HG03280 (cell line): ENCODE results near the gene REPS2.
"Not testable (repeated sequence)": the region's sequence is repeated elsewhere in the genome, so short reads cannot be mapped to it uniquely, and the experiment has no call there.

Experiments used
- ATAC-seq: cut with Tn5 transposase; IDR thresholded peaks from one replicate; pipeline ENCODE4 v1.9.1; 2021; ENCODE audit warnings: mild to moderate bottlenecking, moderate library complexity; ENCODE audit not compliant: unreplicated experiment

The REPS2 gene

DNA sequence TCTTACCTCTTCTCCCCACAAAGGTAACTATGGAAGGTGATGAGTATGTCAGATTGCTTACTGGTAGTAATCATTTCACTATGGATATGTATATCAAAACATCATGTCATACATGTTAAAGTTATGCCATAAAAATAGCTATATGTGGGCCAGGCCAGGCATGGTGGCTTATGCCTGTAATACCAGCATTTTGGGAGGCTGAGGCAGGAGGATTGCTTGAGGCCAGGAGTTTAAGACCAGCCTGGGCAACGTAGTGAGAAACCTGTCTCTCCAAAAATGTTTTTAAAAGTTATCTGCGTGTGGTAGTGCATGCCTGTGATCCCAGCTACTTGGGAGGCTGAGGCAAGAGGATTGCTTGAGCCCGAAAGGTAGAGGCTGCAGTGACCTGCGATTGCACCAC, 16.2 kb downstream of the REPS2 start:
- ATAC-seq = not testable (repeated sequence)

- no peak for ATAC-seq
Measured at GRCh38 chrX:16963216-16963615, 16.8 kb downstream of the REPS2 start.

GRCh38 chrX:16964976-16965375, 18.5 kb downstream of the REPS2 start:
- not testable (repeated sequence) for ATAC-seq

GRCh38 chrX:16966752-16967448, 20.4 kb downstream of the REPS2 start:
- ATAC-seq = no peak

- ATAC-seq = not testable (repeated sequence)
Measured at GRCh38 chrX:16968753-16969152, 22.3 kb downstream of the REPS2 start.

DNA sequence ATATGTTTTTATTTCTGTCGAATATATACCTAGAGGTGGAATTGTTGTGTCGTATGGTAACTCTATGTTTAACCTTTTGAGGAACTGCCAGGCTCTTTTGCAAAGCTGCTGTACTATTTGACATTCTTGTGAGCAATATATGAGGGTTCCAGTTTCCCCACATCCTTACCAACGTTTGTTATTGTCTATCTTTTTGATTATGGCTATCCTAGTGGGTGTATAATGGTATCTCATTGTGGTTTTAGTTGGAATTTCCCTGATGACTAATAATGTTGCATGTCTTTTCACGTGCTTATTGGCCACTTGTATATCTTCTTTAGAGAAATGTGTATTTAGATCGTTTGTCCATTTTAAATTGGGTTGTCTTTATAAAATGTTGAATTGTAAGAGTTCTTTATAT, 24.5 kb downstream of the REPS2 start:
- no peak for ATAC-seq

GRCh38 chrX:16971694-16972093, 25.2 kb downstream of the REPS2 start:
- no peak for ATAC-seq

GRCh38 chrX:16975233-16975632, 28.8 kb downstream of the REPS2 start:
- no peak for ATAC-seq

- no peak for ATAC-seq
Measured at GRCh38 chrX:16977771-16978170, 31.3 kb downstream of the REPS2 start.

GRCh38 chrX:16978193-16978984, 31.9 kb downstream of the REPS2 start:
- no peak for ATAC-seq

DNA sequence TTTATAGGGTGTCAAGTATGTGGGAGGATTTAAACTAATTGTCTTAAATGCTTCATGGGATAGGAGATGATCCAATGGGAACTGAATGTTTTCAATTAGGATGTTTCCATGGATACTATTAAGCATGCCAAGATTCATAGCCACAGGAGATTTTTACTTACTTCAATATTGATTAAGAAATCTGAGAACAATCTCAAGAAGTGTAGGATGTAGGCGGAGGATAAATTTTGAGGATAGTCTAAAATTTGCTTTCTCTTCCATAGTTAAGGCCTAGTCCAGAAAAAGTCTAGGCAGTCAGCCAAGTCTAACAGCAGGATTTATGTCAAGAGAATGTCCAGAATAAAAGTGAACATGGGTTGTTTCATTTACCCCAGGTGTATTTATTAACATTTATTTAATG, 32.8 kb downstream of the REPS2 start:
- no peak for ATAC-seq

GRCh38 chrX:16981209-16981608, 34.8 kb downstream of the REPS2 start:
- ATAC-seq = no peak

DNA sequence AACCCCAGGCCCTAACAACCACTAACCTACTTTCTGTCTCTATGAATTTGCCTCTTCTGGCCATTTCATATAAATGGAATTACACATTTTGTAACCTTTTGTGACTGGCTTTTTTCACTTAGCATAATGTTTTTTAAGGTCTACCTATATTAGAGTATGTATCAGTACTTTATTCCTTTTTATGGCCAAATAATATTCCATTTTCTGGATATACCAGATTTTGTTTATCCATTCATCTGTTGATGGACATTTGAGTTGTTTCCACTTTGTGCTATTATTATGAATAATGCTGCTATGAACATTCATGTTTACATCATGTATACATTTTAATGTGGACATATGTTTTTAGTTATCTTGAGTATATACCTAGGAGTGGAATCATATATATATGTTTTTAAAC, 35.5 kb downstream of the REPS2 start:
- no peak for ATAC-seq

- ATAC-seq = no peak
Measured at GRCh38 chrX:16983051-16983450, 36.6 kb downstream of the REPS2 start.

DNA sequence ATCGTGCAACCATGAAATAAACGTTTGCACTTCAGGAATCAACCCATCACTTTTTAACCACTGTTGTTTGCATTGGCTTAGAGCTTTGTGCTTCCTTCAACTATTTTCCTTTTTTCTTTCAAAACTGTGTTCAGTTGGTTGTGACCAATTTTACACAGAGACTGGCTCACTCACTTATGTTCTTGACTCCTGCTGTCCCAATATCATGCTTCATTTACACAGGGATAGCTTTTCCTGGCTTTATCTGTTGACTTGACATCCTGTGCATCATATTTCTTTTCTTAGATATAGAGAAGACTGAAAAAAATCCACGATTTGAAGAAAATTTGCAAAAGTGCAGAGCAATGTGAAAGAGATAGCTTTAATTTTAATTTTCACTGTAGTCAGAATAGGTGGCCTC, 38.8 kb downstream of the REPS2 start:
- ATAC-seq = no peak

- ATAC-seq = no peak
Measured at GRCh38 chrX:16986169-16986568, 39.7 kb downstream of the REPS2 start.

DNA sequence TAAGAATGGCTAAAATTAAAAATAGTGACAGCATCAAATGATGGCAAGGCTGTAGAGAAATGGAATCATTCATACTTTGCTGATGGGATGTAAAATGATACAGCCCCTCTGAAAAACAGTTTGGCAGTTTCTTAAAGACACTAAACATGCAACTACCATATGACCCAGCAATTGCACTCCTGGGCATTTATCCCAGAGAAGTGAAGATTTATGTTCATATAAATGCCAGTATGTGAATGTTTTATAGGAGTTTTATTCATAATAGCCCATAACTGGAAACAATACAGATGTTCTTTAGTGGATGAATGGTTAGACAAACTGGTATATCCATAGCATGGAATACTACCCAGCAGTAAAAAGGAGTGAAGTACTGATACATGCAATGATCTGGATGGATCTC, 43.3 kb downstream of the REPS2 start:
- no peak for ATAC-seq

DNA sequence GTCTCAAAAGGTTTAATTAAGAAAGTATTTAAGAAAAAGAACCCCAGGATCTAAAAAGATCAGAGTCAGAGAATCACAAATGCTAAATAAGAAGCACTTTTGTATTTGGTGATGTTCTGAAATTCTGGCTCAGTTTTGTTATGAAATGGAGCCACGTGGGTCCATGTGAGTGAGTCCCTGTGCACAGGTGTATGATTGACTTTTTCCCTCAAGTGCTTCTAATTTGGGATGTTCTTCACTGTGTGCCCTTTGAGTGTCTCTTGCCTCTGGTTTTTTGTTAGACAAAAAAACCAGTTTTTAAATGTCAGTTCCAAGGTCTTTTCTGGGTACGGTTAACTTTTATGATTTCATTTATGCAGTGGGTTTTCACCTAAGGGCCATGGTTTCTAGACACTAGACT, 44.4 kb downstream of the REPS2 start:
- ATAC-seq = no peak

DNA sequence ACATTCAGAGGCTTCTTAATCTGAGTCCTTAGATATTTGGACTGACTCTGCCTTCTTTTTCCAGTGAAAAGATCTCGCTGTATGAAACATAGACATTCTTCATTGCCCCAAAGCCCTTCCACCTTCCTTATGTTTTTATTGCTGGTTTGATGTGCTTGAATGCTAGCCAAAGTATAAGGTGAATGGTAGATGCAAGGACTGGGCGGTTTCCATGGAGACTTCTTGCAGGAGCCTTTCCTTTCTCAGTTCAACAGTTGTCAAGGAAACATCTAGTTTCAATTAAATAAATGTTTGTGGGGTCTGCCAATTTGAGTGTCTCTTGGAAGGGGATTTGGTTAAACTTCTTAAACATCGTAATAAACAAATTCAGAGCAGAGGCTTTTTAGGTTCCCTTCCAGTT, 46.0 kb downstream of the REPS2 start:
- no peak for ATAC-seq

DNA sequence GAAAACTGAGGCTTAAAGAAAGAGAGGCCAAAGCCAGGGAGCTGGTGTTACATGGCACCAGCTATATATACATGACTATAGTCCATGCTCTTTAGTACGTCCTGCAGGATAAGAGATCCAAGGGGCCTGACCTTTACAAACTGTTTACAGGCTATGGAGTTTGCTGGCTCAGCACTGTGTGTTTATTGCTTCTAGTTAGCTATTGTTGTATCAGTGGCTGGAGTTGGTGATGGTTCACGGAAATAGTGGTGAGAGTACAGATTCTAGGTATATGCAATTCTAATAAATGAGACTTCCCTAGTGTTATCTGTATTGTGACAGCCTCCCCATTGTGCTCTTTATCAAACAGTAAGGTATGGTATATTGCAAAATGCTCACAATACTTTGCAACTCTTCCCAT, 46.5 kb downstream of the REPS2 start:
- ATAC-seq = no peak

- no peak for ATAC-seq
Measured at GRCh38 chrX:16993791-16994318, 47.4 kb downstream of the REPS2 start.

- no peak for ATAC-seq
Measured at GRCh38 chrX:16994736-16995135, 48.3 kb downstream of the REPS2 start.
